WTC11 (cell line): ENCODE measurements around the gene EDC3. TPM values are rescaled to one million over a fixed set of nuclear protein-coding genes. Genes with fewer than 3 reads are reported as not detected.

Experiments
- CBFB ChIP-seq: sonication (generic); formaldehyde crosslinking; IDR thresholded peaks from 2 replicates; pipeline ENCODE4 v1.8.1; 2022; ENCODE audit warnings: mild to moderate bottlenecking, low read depth, missing genetic modification reagents
- CTCF ChIP-seq: fragments of 200-600 bp; IDR thresholded peaks from 2 replicates; pipeline ENCODE4 v1.8.0; 2022; ENCODE audit warnings: antibody characterized with exemption
- FOXJ3 ChIP-seq: sonication (generic); formaldehyde crosslinking; IDR thresholded peaks from 2 replicates; pipeline ENCODE4 v1.9.0; 2021; ENCODE audit warnings: missing genetic modification reagents, mild to moderate bottlenecking, borderline replicate concordance
- GTF2I ChIP-seq: fragments of 250-450 bp; sonication (Bioruptor Pico); conservative IDR thresholded peaks from 2 replicates; pipeline ENCODE4 v1.4.0; 2021; ENCODE audit warnings: mild to moderate bottlenecking
- JUN ChIP-seq: sonication (generic); formaldehyde crosslinking; IDR thresholded peaks from 2 replicates; pipeline ENCODE4 v1.8.0; 2023; ENCODE audit warnings: mild to moderate bottlenecking, missing genetic modification reagents
- MXD4 ChIP-seq: fragments of 250-450 bp; sonication (Bioruptor Pico); IDR thresholded peaks from 2 replicates; pipeline ENCODE4 v1.8.0; 2021; ENCODE audit warnings: mild to moderate bottlenecking, moderate library complexity, borderline replicate concordance
- MYBL2 ChIP-seq: sonication (generic); formaldehyde crosslinking; IDR thresholded peaks from 2 replicates; pipeline ENCODE4 v1.8.1; 2023; ENCODE audit warnings: mild to moderate bottlenecking, moderate library complexity, missing genetic modification reagents
- NR3C1 ChIP-seq: sonication (generic); formaldehyde crosslinking; conservative IDR thresholded peaks from 2 replicates; pipeline ENCODE4 v1.8.1; 2023; ENCODE audit warnings: low read depth, mild to moderate bottlenecking, missing genetic modification reagents
- OVOL2 ChIP-seq: fragments of 250-450 bp; sonication (Bioruptor Pico); IDR thresholded peaks from 2 replicates; pipeline ENCODE4 v1.9.0; 2021; ENCODE audit warnings: mild to moderate bottlenecking, borderline replicate concordance
- SMAD3 ChIP-seq: sonication (generic); formaldehyde crosslinking; IDR thresholded peaks from 2 replicates; pipeline ENCODE4 v1.8.0; 2022; ENCODE audit warnings: missing genetic modification reagents, mild to moderate bottlenecking, borderline replicate concordance
- SMAD4 ChIP-seq: sonication (generic); formaldehyde crosslinking; IDR thresholded peaks from 2 replicates; pipeline ENCODE4 v1.8.0; 2022; ENCODE audit warnings: mild to moderate bottlenecking, missing genetic modification reagents
- TCF7 ChIP-seq: sonication (generic); formaldehyde crosslinking; IDR thresholded peaks from 2 replicates; pipeline ENCODE4 v1.8.0; 2022; ENCODE audit warnings: mild to moderate bottlenecking, low read depth, missing genetic modification reagents, moderate library complexity
- TP53 ChIP-seq: sonication (generic); formaldehyde crosslinking; IDR thresholded peaks from 2 replicates; pipeline ENCODE4 v1.8.1; 2023; ENCODE audit warnings: mild to moderate bottlenecking, missing genetic modification reagents
- ZNF219 ChIP-seq: sonication (generic); formaldehyde crosslinking; IDR thresholded peaks from 2 replicates; pipeline ENCODE4 v1.8.0; 2023; ENCODE audit warnings: missing genetic modification reagents, mild to moderate bottlenecking, borderline replicate concordance
- ZNF263 ChIP-seq: sonication (generic); formaldehyde crosslinking; IDR thresholded peaks from 2 replicates; pipeline ENCODE4 v1.8.1; 2022; ENCODE audit warnings: low read depth, mild to moderate bottlenecking, moderate library complexity, missing genetic modification reagents
- ZNF317 ChIP-seq: sonication (generic); formaldehyde crosslinking; IDR thresholded peaks from 2 replicates; pipeline ENCODE4 v1.8.1; 2023; ENCODE audit warnings: low read depth, mild to moderate bottlenecking, moderate library complexity, missing genetic modification reagents, borderline replicate concordance
- ZNF423 ChIP-seq: fragments of 250-450 bp; sonication (Bioruptor Pico); IDR thresholded peaks from 2 replicates; pipeline ENCODE4 v2.1.2; 2022; ENCODE audit warnings: mild to moderate bottlenecking, moderate library complexity
- total RNA-seq: library from RNA; stranded (reverse); gene quantifications from 3 replicates; pipeline ENCODE4 v1.2.3, GENCODE V29; 2021
- TF ChIP-seq, protein P1 (sequence below): sonication (generic); formaldehyde crosslinking; IDR thresholded peaks from 2 replicates; pipeline ENCODE4 v1.8.1; 2023; ENCODE audit warnings: mild to moderate bottlenecking, missing genetic modification reagents
- TF ChIP-seq, protein P2 (sequence below): sonication (generic); formaldehyde crosslinking; IDR thresholded peaks from 2 replicates; pipeline ENCODE4 v1.8.1; 2023; ENCODE audit warnings: mild to moderate bottlenecking, missing genetic modification reagents
- TF ChIP-seq, protein P3 (sequence below): fragments of 250-450 bp; sonication (Bioruptor Pico); IDR thresholded peaks from 2 replicates; pipeline ENCODE4 v1.9.0; 2021; ENCODE audit warnings: moderate library complexity, mild to moderate bottlenecking, inconsistent platforms, borderline replicate concordance
- TF ChIP-seq, protein P4 (sequence below): sonication (generic); formaldehyde crosslinking; IDR thresholded peaks from 2 replicates; pipeline ENCODE4 v1.8.0; 2023; ENCODE audit warnings: mild to moderate bottlenecking, missing genetic modification reagents
- TF ChIP-seq, protein P5 (sequence below): sonication (generic); formaldehyde crosslinking; IDR thresholded peaks from 2 replicates; pipeline ENCODE4 v1.8.1; 2023; ENCODE audit warnings: mild to moderate bottlenecking, missing genetic modification reagents, moderate library complexity
- TF ChIP-seq, protein P6 (sequence below): sonication (generic); formaldehyde crosslinking; IDR thresholded peaks from 2 replicates; pipeline ENCODE4 v1.8.0; 2023; ENCODE audit warnings: missing genetic modification reagents
- TF ChIP-seq, protein P7 (sequence below): fragments of 250-450 bp; sonication (Bioruptor Pico); IDR thresholded peaks from 2 replicates; pipeline ENCODE4 v1.9.0; 2021; ENCODE audit warnings: mild to moderate bottlenecking
- TF ChIP-seq, protein P8 (sequence below): sonication (generic); formaldehyde crosslinking; IDR thresholded peaks from 2 replicates; pipeline ENCODE4 v1.8.1; 2022; ENCODE audit warnings: missing genetic modification reagents, borderline replicate concordance

EDC3 gene
- total RNA-seq, 1 experiment from 2014 or later, result 54.7 TPM

DNA sequence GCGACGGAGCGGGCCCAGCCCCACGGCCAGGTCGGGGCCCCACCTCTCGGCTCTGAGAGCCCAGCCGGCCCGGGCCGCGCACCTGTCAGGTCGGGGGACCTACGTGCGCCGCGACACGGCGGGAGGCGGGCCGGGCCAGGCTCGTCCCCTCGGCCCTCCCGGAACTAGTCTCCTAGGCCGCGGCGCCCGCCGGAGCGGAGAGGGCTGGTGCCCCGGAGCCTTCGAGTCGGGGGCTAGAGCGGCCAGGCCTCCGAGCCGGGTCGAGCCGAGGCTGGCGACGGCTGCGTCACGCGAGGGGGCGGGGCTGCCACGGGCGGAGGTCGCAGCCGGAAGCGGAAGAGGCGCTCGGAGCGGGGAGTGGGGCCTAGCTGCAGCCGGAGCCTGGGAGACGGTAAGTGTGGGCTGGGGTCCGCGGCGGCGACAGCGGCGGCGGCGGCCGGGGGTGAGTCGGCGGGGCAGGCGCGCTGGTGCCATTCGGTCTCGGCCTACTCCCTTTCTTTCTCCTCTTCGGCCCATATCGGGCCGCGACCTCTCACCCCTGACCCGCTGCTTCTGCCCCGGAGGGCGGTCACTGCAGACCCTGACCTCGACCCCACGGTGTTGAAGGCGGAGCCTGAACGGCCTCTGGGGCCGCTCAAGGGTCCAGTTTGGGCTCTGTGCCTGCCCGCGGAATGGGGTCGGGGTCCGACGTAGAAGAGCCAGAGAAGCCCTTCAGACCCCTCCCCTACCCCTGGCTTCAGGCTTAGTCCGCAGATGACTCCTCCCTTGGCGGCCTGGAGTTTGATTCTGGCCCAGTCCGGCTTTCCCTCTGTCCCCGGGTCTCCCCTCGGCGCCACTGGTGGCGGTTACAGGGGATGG is 80.1 kb downstream of the EDC3 start, which contains the start of gene CLK3 (continued):
- TF ChIP-seq OVOL2 (CRISPR knock-in tag), result no peak
- TF ChIP-seq, protein P1, sequence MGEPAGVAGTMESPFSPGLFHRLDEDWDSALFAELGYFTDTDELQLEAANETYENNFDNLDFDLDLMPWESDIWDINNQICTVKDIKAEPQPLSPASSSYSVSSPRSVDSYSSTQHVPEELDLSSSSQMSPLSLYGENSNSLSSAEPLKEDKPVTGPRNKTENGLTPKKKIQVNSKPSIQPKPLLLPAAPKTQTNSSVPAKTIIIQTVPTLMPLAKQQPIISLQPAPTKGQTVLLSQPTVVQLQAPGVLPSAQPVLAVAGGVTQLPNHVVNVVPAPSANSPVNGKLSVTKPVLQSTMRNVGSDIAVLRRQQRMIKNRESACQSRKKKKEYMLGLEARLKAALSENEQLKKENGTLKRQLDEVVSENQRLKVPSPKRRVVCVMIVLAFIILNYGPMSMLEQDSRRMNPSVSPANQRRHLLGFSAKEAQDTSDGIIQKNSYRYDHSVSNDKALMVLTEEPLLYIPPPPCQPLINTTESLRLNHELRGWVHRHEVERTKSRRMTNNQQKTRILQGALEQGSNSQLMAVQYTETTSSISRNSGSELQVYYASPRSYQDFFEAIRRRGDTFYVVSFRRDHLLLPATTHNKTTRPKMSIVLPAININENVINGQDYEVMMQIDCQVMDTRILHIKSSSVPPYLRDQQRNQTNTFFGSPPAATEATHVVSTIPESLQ (CRISPR knock-in tag), result no peak
- TF ChIP-seq, protein P2, sequence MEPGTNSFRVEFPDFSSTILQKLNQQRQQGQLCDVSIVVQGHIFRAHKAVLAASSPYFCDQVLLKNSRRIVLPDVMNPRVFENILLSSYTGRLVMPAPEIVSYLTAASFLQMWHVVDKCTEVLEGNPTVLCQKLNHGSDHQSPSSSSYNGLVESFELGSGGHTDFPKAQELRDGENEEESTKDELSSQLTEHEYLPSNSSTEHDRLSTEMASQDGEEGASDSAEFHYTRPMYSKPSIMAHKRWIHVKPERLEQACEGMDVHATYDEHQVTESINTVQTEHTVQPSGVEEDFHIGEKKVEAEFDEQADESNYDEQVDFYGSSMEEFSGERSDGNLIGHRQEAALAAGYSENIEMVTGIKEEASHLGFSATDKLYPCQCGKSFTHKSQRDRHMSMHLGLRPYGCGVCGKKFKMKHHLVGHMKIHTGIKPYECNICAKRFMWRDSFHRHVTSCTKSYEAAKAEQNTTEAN, result no peak; the same call in 1 of the 2 replicates
- TF ChIP-seq, protein P3, sequence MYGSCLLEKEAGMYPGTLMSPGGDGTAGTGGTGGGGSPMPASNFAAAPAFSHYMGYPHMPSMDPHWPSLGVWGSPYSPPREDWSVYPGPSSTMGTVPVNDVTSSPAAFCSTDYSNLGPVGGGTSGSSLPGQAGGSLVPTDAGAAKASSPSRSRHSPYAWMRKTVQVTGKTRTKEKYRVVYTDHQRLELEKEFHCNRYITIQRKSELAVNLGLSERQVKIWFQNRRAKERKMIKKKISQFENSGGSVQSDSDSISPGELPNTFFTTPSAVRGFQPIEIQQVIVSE (CRISPR knock-in tag), result no peak
- TF ChIP-seq, protein P4, sequence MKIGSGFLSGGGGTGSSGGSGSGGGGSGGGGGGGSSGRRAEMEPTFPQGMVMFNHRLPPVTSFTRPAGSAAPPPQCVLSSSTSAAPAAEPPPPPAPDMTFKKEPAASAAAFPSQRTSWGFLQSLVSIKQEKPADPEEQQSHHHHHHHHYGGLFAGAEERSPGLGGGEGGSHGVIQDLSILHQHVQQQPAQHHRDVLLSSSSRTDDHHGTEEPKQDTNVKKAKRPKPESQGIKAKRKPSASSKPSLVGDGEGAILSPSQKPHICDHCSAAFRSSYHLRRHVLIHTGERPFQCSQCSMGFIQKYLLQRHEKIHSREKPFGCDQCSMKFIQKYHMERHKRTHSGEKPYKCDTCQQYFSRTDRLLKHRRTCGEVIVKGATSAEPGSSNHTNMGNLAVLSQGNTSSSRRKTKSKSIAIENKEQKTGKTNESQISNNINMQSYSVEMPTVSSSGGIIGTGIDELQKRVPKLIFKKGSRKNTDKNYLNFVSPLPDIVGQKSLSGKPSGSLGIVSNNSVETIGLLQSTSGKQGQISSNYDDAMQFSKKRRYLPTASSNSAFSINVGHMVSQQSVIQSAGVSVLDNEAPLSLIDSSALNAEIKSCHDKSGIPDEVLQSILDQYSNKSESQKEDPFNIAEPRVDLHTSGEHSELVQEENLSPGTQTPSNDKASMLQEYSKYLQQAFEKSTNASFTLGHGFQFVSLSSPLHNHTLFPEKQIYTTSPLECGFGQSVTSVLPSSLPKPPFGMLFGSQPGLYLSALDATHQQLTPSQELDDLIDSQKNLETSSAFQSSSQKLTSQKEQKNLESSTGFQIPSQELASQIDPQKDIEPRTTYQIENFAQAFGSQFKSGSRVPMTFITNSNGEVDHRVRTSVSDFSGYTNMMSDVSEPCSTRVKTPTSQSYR, result 0 out of 2 replicates have a peak, but pooled peaks have one; percentile 30
- no peak for TF ChIP-seq ZNF423 (CRISPR knock-in tag)
- TF ChIP-seq NR3C1 (CRISPR knock-in tag), result no peak
- peak; percentile 94; the same call in 1 of the 2 replicates for TF ChIP-seq CBFB (CRISPR knock-in tag)
- TF ChIP-seq ZNF219 (CRISPR knock-in tag), result no peak
- peak; percentile 86; the same call in 1 of the 2 replicates for TF ChIP-seq MYBL2 (CRISPR knock-in tag)
- TF ChIP-seq ZNF317 (CRISPR knock-in tag), result no peak
- TF ChIP-seq, protein P5, sequence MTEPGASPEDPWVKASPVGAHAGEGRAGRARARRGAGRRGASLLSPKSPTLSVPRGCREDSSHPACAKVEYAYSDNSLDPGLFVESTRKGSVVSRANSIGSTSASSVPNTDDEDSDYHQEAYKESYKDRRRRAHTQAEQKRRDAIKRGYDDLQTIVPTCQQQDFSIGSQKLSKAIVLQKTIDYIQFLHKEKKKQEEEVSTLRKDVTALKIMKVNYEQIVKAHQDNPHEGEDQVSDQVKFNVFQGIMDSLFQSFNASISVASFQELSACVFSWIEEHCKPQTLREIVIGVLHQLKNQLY, result no peak
- TF ChIP-seq ZNF263, result no peak
- 0 out of 2 replicates have a peak, but pooled peaks have one; percentile 21 for TF ChIP-seq TCF7
- no peak for TF ChIP-seq CTCF
- TF ChIP-seq, protein P6, sequence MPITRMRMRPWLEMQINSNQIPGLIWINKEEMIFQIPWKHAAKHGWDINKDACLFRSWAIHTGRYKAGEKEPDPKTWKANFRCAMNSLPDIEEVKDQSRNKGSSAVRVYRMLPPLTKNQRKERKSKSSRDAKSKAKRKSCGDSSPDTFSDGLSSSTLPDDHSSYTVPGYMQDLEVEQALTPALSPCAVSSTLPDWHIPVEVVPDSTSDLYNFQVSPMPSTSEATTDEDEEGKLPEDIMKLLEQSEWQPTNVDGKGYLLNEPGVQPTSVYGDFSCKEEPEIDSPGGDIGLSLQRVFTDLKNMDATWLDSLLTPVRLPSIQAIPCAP (CRISPR knock-in tag), result no peak; the same call in 1 of the 2 replicates
- no peak for TF ChIP-seq SMAD4 (CRISPR knock-in tag)
- peak; percentile 82; the same call in 1 of the 2 replicates for TF ChIP-seq TP53 (CRISPR knock-in tag)
- TF ChIP-seq, protein P7, sequence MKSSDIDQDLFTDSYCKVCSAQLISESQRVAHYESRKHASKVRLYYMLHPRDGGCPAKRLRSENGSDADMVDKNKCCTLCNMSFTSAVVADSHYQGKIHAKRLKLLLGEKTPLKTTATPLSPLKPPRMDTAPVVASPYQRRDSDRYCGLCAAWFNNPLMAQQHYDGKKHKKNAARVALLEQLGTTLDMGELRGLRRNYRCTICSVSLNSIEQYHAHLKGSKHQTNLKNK (CRISPR knock-in tag), result no peak
- no peak for TF ChIP-seq FOXJ3 (CRISPR knock-in tag)
- no peak for TF ChIP-seq MXD4 (CRISPR knock-in tag)
- peak; percentile 81; the same call in 1 of the 2 replicates for TF ChIP-seq SMAD3 (CRISPR knock-in tag)
- TF ChIP-seq GTF2I (CRISPR knock-in tag), result no peak
- TF ChIP-seq, protein P8, sequence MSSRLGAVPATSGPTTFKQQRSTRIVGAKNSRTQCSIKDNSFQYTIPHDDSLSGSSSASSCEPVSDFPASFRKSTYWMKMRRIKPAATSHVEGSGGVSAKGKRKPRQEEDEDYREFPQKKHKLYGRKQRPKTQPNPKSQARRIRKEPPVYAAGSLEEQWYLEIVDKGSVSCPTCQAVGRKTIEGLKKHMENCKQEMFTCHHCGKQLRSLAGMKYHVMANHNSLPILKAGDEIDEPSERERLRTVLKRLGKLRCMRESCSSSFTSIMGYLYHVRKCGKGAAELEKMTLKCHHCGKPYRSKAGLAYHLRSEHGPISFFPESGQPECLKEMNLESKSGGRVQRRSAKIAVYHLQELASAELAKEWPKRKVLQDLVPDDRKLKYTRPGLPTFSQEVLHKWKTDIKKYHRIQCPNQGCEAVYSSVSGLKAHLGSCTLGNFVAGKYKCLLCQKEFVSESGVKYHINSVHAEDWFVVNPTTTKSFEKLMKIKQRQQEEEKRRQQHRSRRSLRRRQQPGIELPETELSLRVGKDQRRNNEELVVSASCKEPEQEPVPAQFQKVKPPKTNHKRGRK, result no peak; the same call in 1 of the 2 replicates
- no peak for TF ChIP-seq JUN (CRISPR knock-in tag)
